NCI-H1694 (cell line): ENCODE results near the gene CROCC2.

ENCODE experiments used
- DNase-seq: peaks from one replicate; lab custom pipeline; 2025; lab: John Stamatoyannopoulos, UW

Gene CROCC2

DNA sequence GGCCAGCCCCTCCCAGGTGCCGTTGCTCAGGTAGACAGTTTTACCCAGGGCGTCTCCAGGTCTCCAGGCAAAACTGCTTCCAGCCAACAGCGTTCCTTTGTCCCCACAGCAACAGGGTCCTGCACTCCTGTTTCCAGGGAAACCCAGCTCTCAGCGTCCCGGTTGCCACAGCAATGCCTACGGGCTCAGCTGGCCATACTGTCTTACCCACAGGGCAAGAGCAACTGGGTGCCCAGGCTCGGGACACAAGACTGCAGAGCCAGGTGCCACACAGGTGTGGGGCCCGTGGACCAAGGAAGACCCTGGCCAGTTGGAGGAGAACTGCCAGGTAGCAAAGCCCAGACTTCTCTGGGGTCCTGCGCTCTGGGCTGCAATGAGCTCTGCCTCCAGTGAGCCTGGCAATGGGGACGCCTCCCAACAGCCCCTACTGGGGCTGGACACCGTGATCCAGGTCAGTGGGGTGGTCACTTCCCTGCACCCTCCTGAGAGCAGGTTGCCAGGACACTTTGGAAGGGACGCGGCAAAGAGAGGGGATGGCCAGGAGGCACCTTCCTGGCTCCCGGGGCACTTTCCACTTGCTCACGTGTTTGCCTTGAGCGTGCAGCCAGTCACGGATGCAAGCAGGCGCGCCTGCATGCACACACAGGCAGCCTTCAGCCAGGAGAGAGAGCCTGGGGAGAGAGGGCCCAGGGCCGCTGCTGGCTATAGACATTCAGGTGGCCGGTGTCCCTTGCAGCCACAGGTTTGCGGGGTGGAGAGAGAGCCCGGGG is at the start of gene CROCC2:
CROCC2 (plus strand) TSS at position 196 of the 770 bp plus-strand sequence; CDS start at position 374, 178 bp downstream.
- DNase-seq, result no peak

DNA sequence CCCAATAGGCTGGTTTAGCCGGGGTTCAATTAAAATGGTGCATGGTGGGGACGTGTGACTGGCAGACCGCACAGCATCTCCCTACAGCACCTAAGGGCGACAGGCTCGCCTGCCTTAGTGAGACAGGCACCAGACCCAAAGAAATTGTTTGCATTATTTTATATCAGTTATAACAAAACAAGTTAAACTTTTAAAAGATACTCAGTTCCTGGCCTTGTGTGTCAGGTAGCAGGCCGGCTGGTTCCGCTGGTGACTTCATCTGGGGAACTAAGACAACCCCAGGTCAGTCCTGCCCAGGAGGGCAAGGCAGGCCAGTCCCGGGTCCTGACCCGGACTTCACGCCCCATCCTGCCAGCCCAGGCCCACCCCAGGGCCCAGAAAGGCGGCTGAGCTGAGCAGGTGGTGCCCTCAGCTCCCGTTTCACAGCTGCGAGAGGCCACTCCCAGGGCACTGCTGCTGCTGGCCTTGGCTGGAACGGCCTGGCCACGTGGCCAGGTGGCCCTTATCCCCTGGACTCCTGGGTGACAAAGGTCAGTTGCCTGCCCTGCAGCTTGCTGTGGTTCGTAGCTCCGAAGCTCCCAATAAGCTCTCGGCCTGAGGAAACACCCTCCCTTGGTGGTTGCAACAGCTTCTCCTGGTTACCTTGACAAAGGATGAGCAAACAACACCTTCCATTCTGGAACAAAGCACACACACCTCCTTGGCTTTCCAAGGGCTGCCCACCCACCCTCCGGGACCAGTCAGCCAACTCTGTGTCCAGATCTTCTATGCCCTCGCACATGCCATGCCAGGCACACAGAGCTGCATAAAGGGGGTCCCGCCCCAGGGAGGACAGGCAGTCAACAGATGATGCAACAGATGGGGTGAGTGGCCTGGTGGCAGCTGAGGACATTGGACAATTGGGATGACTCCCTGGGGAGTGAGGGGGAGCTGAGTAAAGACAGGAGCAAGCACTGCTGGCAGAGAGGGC is 48.8 kb upstream of the CROCC2 start:
- DNase-seq, result no peak

DNA sequence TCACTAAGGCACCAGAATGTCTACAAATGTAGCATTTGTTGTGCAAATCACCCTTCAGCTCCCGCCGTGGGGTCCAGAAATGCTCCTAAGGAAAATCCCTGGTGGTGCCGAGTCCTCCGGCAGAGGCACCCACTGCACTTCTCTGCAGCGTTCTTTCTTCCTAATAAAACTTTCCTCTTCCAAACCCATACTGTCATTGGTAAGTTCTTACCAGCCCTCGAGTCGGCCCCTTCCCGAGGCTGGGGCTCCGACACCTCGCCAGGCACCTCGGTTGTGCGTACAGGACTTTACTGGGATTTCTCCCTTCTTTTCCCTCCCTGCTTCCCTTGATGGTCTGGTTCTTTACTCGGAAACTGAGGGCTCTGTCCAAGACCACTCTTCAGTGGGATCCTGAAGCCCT is 47.8 kb upstream of the CROCC2 start:
- no peak for DNase-seq

DNA sequence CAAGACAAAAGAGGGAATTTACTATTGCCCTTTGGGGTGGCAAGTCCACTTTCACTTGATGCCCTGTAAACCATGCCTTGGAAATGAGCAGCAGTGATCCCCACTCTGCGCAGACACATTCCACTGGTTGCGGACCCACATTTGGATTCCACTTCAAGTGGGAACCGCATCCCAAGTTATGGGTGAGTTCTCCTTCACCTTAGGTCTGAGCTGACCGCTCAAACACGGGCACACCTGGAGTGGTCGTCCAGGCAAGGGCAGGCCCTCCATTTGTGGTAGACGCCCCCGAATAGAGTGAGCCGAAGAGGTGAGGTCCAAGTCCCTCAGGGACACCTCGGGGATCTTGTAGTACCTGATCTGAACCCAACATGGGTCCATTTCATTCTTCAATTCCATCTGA is 47.3 kb upstream of the CROCC2 start:
- DNase-seq, result no peak

DNA sequence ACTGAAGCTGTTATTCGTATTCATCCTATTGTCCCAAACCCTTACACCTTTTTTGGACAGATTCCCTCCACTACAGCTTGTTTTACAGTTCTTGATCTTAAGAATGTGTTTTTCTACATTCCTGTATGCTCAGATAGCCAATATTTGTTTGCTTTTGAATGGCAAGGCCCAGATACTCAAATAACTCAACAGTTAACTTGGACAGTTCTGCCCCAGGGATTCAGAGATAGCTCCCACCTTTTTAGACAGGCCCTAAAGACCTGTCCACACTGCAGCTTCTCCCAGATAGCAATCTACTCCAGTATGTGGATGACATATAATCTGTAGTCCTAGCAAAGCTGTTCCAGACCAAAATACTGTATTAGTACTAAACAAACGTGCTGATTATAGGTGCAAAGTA is 44.6 kb upstream of the CROCC2 start:
- no peak for DNase-seq

DNA sequence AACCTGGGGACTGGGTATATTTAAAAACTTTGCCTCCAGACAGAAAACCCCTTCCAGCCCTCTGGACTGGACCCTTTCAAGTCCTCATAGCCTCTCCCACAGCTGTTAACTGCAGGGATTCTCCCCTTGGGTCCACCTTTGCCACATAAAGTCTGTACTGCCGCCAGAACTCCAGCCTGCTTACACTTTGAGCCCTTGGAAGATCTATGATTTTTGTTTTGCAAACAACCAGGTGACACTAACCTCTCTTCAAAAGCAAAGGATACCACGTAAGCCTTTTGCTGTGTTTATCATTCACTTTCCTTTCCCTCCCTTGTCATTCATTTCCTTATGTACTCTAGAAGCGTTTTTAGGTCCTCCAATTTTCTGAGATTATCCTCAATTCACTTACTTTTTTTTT is 41.7 kb upstream of the CROCC2 start:
- no peak for DNase-seq

DNA sequence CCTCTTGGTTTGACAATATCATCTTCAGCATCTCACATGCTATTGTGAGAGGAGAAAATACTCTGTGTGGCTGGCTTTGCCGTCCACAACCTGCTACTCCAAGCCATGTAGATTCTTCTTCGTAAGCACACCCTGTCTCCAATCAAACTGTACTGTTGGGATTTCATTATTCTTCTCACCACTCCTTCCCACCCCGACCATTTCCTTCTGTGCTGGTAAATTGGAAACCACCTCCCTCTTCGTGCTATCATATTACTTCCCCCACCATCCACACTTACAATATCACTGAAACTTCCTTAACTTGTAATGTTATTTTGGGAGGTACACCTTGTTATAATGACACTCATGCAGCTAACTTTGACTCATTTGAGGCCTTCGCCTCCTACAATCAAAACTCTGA is 40.7 kb upstream of the CROCC2 start:
- DNase-seq, result no peak

DNA sequence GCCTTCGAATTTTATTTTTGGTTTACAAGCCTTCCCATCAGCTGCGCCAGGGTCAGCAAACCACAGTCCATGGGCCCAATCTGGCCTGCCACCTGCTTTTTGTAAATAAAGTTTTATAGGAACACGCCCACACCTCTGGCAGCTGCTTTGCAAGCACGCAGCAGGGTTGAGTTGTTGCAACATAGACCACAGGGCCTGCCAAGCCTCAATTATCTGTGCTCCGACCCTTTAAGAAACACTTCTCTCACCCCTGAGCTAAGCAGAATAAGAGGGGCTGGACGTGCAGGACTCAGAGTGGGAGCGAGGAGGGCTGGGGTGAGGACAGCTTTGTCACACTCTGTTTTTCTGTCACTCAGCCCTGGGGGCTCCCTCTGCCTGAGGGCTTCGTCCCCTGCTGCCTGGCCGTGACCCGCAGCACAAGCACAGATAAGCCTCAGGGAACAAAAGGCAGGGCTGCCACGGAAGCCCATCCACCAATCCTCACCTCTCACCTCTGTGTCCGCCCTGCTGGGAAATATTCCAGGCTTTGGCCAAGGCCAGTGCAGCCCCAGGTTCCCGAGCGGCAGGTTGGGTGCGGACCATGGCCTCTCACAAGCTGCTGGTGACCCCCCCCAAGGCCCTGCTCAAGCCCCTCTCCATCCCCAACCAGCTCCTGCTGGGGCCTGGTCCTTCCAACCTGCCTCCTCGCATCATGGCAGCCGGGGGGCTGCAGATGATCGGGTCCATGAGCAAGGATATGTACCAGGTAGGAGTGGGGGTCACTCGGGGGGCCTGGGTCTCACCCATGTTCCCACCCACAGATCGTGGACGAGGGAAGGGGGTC is 37.6 kb upstream of the CROCC2 start, which contains the start of gene AGXT:
AGXT (plus strand) TSS at position 539 of the 823 bp plus-strand sequence; CDS start at position 581, 42 bp downstream.
- DNase-seq, result no peak

DNA sequence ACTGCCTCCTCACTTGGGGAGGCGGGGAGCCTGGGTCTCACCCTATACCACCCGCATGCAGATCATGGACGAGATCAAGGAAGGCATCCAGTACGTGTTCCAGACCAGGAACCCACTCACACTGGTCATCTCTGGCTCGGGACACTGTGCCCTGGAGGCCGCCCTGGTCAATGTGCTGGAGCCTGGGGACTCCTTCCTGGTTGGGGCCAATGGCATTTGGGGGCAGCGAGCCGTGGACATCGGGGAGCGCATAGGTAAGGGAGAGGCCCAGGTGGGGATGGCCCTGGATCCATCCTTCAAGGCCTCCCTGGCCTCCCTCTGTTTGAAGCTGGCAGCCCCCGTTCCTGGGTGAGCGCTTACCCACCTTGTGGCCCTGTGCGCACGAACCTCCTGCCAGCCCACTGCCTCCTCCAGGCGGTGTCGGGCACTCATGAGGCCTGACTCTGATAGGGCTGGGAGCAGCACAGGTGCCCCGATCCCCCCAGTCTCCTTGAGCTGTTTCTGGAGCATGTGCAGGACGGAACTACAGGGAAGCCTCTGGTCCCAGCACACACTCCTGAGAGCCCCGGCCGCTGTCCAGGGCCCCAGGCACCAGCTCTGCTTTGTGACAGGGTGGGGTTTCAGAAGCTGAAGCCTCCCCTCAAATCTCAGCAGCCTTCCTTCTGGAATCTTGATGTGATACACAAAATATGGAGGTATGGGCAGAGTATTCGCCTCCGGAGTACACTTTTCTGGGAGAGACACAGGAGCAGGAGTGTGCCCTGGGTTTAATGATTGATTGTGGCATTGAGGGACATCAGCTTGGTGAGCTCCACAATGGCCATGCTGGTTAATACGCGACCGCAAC is 36.8 kb upstream of the CROCC2 start:
- no peak for DNase-seq

DNA sequence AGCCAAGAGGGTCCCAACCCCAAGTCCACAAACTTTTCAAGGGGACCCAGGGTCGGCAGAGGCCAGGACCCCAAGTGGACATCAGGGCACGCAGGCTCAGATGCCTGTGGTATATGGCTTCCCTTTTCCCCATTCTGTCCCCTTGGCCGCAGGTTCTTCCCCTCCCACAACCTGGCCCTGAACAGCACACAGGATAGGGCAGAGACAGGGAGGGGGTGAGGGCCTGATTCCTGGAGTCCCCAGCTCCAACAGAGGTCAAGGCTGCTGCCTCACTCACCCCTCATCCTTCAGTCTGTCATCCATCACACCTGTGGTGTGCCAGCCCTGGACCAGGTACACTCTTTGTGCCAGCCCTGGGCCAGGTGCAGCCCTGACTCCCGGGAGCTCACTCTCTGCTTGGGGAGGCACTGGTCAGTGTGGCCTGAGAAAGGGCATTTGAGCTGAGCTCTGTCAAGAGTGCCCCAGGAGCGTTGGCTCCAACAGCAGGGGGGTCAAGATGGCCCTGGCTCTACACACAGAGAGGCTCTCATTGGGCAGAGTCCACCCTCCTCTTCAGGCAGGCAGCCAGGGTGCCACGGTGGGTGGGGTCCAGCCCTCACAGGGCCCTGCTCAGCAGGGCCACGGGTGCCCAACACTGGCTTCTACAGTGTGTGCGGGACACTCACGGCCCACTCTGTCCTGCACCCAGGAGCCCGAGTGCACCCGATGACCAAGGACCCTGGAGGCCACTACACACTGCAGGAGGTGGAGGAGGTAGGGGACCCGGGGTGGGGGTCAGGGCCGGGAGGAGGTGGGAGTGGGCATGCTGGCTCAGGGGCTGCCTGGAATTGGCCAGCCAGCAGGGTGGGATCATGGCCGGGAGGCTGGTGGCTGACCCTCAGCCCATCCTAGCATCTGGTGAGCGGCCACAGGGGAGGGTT is 35.9 kb upstream of the CROCC2 start:
- DNase-seq, result no peak

DNA sequence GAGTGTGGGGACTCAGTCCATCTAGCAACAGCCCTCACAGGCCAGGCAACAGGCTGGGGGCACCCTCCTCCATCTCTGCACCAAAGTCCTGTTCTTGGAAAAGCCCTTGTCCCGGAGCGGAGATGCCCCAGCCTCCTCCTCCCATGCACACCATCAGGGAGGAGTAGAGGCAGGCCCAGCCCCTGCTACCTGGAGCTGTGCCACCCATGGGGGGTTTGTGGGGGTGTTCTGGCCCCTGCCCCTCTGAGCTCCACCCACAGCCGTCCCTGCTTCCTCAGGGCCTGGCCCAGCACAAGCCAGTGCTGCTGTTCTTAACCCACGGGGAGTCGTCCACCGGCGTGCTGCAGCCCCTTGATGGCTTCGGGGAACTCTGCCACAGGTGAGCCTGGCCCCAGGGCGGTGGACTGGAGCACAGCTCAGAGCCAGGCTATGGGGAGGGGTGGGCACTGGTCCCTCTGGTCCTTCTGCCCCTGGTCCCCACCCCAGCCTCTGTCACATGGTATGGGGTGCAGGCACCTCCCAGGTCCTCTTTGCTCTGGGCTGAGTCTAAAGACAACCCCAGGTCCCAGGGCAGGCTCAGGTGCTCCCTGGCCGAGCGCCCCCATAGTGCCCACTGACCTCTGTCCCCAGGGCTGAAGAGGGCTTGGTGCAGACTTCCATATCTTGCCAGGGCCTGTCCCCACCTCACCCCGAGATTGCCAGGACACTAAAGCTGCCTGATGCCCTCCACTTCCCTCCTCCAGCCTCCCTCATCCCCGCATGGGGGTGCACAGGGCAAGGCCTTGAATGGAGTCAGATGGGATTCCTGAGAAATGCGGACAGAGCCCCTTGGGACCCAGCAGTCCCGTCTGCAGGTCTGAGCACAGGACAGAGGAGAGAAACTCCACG is 34.8 kb upstream of the CROCC2 start:
- no peak for DNase-seq

DNA sequence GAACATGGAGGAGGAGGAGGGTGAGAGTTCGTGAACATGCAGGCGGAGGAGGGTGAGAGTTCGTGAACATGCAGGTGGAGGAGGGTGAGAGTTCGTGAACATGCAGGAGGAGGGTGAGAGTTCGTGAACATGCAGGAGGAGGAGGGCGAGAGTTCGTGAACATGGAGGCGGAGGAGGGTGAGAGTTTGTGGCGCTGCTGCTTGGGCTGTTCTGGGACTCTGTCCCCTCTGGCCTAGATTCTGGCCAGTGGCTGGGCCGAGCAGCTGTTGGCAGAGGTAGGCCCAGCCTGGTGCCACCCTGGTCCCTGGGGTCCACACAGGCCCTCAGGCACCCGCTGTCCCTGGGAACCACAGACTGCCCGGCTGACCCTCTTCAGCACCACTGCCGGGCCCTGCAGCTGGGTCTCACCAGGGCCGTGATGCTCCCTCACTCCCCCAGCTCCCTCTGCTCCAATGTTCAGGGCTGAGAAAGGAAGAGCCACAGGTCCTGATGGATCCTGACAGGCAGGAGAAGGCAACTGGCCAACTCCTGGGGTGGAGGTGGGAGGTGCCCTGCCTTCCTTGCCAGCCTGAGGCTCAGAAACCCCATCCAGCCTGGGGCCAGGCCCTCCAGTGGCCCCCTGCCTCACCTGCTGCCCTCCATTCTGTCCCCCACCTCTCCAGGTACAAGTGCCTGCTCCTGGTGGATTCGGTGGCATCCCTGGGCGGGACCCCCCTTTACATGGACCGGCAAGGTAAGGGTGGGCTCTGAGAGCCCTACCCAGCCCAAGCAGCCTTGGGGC is 33.6 kb upstream of the CROCC2 start:
- DNase-seq, result no peak

DNA sequence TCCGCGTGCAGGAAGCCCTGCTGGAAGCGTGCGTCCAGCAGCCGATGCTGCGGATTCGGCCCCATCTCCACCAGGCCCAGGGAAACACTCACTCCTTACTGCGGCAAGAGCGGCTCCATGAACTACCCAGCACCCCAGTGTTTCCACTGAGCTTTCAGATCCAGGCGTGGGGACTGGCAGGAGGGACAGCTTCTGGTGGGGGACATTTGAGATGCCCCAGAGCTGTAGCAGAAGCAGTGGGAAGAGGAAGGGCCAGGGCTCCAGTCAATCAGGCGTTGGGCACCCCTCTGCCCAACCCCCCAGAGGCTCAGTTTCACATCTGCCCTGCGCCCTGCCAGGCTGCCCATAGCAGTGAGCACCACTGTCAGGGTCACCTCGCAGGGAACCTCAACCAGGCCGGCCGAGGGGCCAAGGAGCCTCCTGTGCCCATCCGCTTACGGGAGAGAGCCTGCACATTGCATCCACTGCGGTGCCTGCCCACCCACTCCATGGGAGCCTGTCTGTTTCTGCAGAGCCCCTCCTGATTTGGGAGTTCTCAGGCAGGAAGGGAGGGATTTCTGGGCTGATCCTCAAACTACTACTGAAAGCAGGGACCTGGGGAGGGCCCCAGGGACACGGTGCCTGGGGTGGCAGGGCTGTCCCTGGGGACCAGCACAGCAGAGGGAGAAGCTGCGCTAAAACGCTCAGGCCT is 32.9 kb upstream of the CROCC2 start:
- DNase-seq, result no peak

DNA sequence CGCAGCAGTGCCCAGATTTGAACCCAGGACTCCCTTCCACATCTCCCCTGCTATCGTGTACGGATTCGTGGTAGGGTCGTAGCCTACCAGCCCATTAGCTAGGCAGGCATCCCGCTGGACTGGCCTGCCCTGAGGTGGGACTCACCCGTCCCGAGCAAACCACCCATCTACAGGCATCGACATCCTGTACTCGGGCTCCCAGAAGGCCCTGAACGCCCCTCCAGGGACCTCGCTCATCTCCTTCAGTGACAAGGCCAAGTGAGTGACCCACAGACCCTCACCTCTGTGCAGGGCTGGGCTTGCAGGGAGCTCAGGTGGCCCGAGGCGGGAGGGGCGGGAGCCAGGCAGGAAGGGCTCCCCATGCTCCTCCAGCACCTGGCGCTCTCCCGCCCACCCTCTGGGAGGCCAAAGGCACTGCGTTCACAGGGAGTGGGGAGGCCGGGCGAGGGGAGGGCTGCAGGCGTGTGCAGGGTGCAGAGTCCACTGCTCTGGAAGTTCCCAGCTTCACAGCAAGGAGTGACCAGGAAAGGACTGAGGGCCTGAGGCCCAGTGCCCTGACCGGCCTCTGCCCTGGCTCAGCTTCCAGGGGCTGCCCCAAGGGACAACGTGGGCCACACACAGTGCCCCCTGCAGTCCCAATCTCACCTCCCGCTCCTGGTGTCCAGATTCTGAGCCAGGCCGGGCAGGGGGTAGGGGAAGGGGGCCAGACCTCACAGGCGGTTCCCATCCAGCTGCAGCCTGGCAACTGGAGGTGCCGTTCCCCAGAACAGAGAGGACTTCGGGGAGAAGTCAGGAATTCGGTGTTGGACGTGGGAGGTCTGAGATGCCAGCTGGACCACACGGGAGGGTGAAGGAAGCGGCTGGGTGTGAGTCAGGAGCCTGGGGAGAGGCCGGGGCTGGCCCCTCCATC is 32.1 kb upstream of the CROCC2 start:
- DNase-seq, result no peak

DNA sequence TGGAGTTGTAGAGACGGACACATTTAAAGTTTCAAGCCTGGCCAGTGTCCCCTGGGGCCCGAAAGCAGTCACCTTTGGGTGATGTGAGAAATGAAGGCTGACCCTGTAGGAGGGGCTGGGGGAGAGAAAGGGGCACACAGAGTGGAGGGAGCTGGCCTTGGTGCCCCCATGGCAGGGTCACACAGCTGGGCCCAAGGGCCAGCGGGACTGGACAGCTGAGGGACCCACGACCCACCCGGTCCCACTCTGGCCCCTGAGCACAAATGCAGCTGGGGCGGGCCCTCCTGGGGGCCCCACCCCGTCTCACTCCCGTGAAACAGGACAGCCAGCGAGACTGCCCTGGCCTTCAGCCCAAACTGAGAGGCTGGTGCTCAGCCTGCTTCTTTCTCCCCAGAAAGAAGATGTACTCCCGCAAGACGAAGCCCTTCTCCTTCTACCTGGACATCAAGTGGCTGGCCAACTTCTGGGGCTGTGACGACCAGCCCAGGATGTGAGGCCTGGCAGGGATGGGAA is 31.4 kb upstream of the CROCC2 start:
- DNase-seq, result no peak
